Sigmoid colon (tissue), 7 donors: ENCODE data around the gene DNAJC9. TPM values are rescaled to one million over a fixed set of nuclear protein-coding genes. Genes with fewer than 3 reads are reported as not detected.

Source experiments
- DNase-seq: peaks from one replicate; pipeline ENCODE4 v3.0.0-alpha.2; 2019
- H3K27ac ChIP-seq, 4 donors: fragments of 200-600 bp; sonication (generic); one replicate each; pipeline ENCODE4 v1.5.1; 2016 to 2019; ENCODE audit warnings: mild to moderate bottlenecking in 1 of 4
- H3K27me3 ChIP-seq, 3 donors: fragments of 200-600 bp; sonication (generic); one replicate each; pipeline ENCODE4 v1.5.1; 2019; ENCODE audit warnings: mild to moderate bottlenecking in 1 of 3
- H3K36me3 ChIP-seq, 4 donors: fragments of 200-600 bp; sonication (generic); one replicate each; pipeline ENCODE4 v1.5.1; 2016 to 2019
- H3K4me1 ChIP-seq, 4 donors: fragments of 200-600 bp; sonication (generic); one replicate each; pipeline ENCODE4 v1.5.1; 2017 to 2019
- H3K4me3 ChIP-seq, 4 donors: fragments of 200-600 bp; sonication (generic); one replicate each; pipeline ENCODE4 v1.5.1; 2017 to 2019; ENCODE audit warnings: mild to moderate bottlenecking in 2 of 4, moderate library complexity in 1 of 4
- H3K9me3 ChIP-seq, 4 donors: fragments of 200-600 bp in 3 of 4; sonication (generic) in 3 of 4; one replicate each; pipeline versions ENCODE4 v1.5.1 to v1.6.1; 2013 to 2019
- CTCF ChIP-seq, 4 experiments: fragments of 450-650 bp in 3 of 4; fragments of 200-600 bp in 1 of 4; IDR thresholded peaks; one replicate each; pipeline ENCODE4 v1.5.1; 2016 to 2019; ENCODE audit warnings: antibody characterized with exemption in 4 of 4, mild to moderate bottlenecking in 3 of 4, moderate library complexity in 2 of 4
- EP300 ChIP-seq, 4 donors: sonication (generic); formaldehyde crosslinking; IDR thresholded peaks; one replicate each; pipeline ENCODE4 v1.6.1; 2017; ENCODE audit warnings: antibody characterized with exemption in 4 of 4
- POLR2A ChIP-seq, 2 donors: fragments of 450-650 bp; IDR thresholded peaks; one replicate each; pipeline ENCODE4 v1.6.1; 2016; ENCODE audit warnings: antibody characterized with exemption in 2 of 2, mild to moderate bottlenecking in 2 of 2, moderate library complexity in 2 of 2
- POLR2AphosphoS5 ChIP-seq, 4 donors: sonication (generic); formaldehyde crosslinking; IDR thresholded peaks; one replicate each; pipeline ENCODE4 v1.6.1; 2017; ENCODE audit warnings: antibody characterized with exemption in 4 of 4
- WGBS, 2 donors: extraction: QIAGEN DNeasy Blood & Tissue Kit; methylation state at CpG; one replicate each; pipeline ENCODE4 v1.1.7; 2013; 5-methylcytosine and 5-hydroxymethylcytosine counted together
- intact Hi-C: fragments of 100-400 bp; cut with DNase I; formaldehyde crosslinking; loops from one replicate; pipeline ENCODE4 v1.15.1; 2023
- polyA plus RNA-seq, 3 donors: library from polyadenylated mRNA; stranded (reverse); fragments of 200-250 nt; gene quantifications; one replicate each; pipeline ENCODE4 v1.2.3, GENCODE V29; 2013
- total RNA-seq, 4 donors: library from RNA; depleted of rRNA; stranded (reverse); fragments of >200 nt; gene quantifications; one replicate each; pipeline ENCODE4 v1.1.0, GENCODE V29; 2016
- donor health status: healthy with polysubstance abuse.
- donor health status: Bipolar disorder and iron deficiency.
- donor health status: healthy.

DNAJC9 gene
- total and polyA plus RNA-seq, 7 donors = 7.8 to 22.1 (median 13.5) TPM

DNA sequence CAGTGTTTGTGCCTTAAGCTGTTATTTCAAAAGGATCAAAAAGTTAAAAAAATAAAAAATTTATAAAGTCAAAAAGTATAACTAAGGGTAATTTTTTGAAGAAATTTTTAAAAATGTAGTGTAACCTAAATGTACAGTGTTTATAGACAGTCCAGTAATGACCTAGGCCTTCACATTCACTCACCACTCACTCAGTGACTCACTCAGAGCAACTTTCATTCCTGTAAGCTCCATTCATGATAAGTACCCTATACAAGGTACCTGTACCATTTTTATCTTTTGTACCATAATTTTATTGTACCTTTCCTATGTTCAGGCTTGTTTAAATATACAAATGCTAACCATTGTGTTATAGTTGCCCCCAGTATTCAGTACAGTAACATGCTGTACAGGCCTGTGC lies 21.5 kb downstream of the DNAJC9 start:
- Histone ChIP-seq H3K9me3 (no peaks in the 10 kb centered on the region), H3K36me3 (peaks cover 0 to 3% (median 0%) of the 10 kb centered on the region in 4 donors), H3K27me3 (no peaks in the 10 kb centered on the region), H3K4me1 (no peaks in the 10 kb centered on the region), H3K4me3 (no peak overlapping the region), H3K27ac (no peak overlapping the region)
- intact Hi-C loops = no loop called here
- no peak for TF ChIP-seq POLR2A (IDR thresholded peaks at IDR 0.05)
- TF ChIP-seq POLR2AphosphoS5 (IDR thresholded peaks at IDR 0.05) = no peak
- TF ChIP-seq EP300 (IDR thresholded peaks at IDR 0.05) = no peak
- TF ChIP-seq CTCF (IDR thresholded peaks at IDR 0.05) = no peak
- DNase-seq = no peak

DNA sequence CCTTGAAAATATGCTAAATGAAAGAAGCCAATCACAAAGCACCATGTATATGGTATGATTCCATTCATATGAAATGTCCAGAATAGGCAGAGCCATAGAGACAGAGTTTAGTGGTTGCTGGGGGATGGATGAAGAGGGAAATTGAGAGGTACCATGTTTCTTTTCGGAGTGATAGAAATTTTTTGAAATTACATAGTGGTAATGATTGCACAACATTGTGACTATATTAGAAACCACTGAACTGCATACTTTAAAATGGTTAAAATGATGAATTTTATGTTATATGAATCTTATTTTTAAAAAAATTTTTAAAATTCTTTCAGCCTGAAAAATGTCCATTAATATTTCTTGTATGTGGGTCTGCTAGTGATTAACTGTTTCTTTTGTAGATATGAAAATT lies 26.1 kb downstream of the DNAJC9 start:
- H3K9me3 ChIP-seq = no peaks in the 10 kb centered on the region
- intact Hi-C loops = no loop called here
- 96 to 99% methylated on average over 1 of the region's 1 CpG for WGBS, 2 donors
- H3K27ac ChIP-seq = no peak overlapping the region
- no peak for DNase-seq
- H3K4me1 ChIP-seq = no peaks in the 10 kb centered on the region
- no peaks in the 10 kb centered on the region for H3K27me3 ChIP-seq
- TF ChIP-seq POLR2A (IDR thresholded peaks at IDR 0.05) = no peak
- no peak for TF ChIP-seq POLR2AphosphoS5 (IDR thresholded peaks at IDR 0.05)
- no peak for TF ChIP-seq CTCF (IDR thresholded peaks at IDR 0.05)
- no peak for TF ChIP-seq EP300 (IDR thresholded peaks at IDR 0.05)
- H3K4me3 ChIP-seq = no peak overlapping the region
- peaks cover 0 to 32% (median 10%) of the 10 kb centered on the region in 4 donors for H3K36me3 ChIP-seq

- Histone ChIP-seq H3K27me3 (no peaks in the 10 kb centered on the region), H3K9me3 (no peaks in the 10 kb centered on the region), H3K4me3 (no peak overlapping the region), H3K36me3 (peaks cover 0 to 32% (median 10%) of the 10 kb centered on the region in 4 donors), H3K4me1 (no peaks in the 10 kb centered on the region), H3K27ac (no peak overlapping the region)
- intact Hi-C loops = no loop called here
- TF ChIP-seq EP300 (IDR thresholded peaks at IDR 0.05) = no peak
- no peak for TF ChIP-seq CTCF (IDR thresholded peaks at IDR 0.05)
- TF ChIP-seq POLR2A (IDR thresholded peaks at IDR 0.05) = no peak
- no peak for TF ChIP-seq POLR2AphosphoS5 (IDR thresholded peaks at IDR 0.05)
- no peak for DNase-seq
Measured at GRCh38 chr10:73219384-73219783, 27.7 kb downstream of the DNAJC9 start.

GRCh38 chr10:73218431-73219191 lies 28.4 kb downstream of the DNAJC9 start:
- DNase-seq = no peak
- Histone ChIP-seq H3K4me1 (no peaks in the 10 kb centered on the region), H3K27me3 (no peaks in the 10 kb centered on the region), H3K9me3 (no peaks in the 10 kb centered on the region), H3K36me3 (peaks cover 0 to 32% (median 10%) of the 10 kb centered on the region in 4 donors), H3K27ac (no peak overlapping the region), H3K4me3 (no peak overlapping the region)
- no peak for TF ChIP-seq EP300 (IDR thresholded peaks at IDR 0.05)
- TF ChIP-seq POLR2AphosphoS5 (IDR thresholded peaks at IDR 0.05) = no peak
- no peak for TF ChIP-seq CTCF (IDR thresholded peaks at IDR 0.05)
- TF ChIP-seq POLR2A (IDR thresholded peaks at IDR 0.05) = no peak
- WGBS, 2 donors = 87 to 89% methylated on average over 2 of the region's 2 CpGs
- intact Hi-C loops = no loop called here

GRCh38 chr10:73217628-73218027 lies 29.4 kb downstream of the DNAJC9 start:
- no peaks in the 10 kb centered on the region for H3K4me1 ChIP-seq
- H3K27me3 ChIP-seq = no peaks in the 10 kb centered on the region
- 90 to 91% methylated on average over 2 of the region's 2 CpGs for WGBS, 2 donors
- no peak overlapping the region for H3K27ac ChIP-seq
- no peak overlapping the region for H3K4me3 ChIP-seq
- no peaks in the 10 kb centered on the region for H3K9me3 ChIP-seq
- TF ChIP-seq CTCF (IDR thresholded peaks at IDR 0.05) (no peak), EP300 (IDR thresholded peaks at IDR 0.05) (no peak), POLR2AphosphoS5 (IDR thresholded peaks at IDR 0.05) (no peak), POLR2A (IDR thresholded peaks at IDR 0.05) (no peak)
- peaks cover 0 to 32% (median 10%) of the 10 kb centered on the region in 4 donors for H3K36me3 ChIP-seq
- intact Hi-C loops = no loop called here
- DNase-seq = no peak
